Mesothelial cell of epicardium (in vitro differentiated cells): ENCODE results near the gene CUZD1. TPM values are rescaled to one million over a fixed set of nuclear protein-coding genes. Genes with fewer than 3 reads are reported as not detected.
"Not testable (repeated sequence)": the region's sequence is repeated elsewhere in the genome, so short reads cannot be mapped to it uniquely, and the experiment has no call there.

Experiments used
- DNase-seq, 2 experiments: peaks; one replicate each; pipeline ENCODE4 v3.0.0; 2021; ENCODE audit warnings: low spot score in 2 of 2; ENCODE audit not compliant: unreplicated experiment in 2 of 2
- H3K27ac Mint-ChIP-seq: 2 replicates; pipeline ENCODE4 v1.8.0; 2021; ENCODE audit warnings: mixed read lengths
- H3K27me3 Mint-ChIP-seq: 2 replicates; pipeline ENCODE4 v1.8.0; 2021; ENCODE audit warnings: low read depth, mixed read lengths
- H3K36me3 Mint-ChIP-seq: 2 replicates; pipeline ENCODE4 v1.8.0; 2021; ENCODE audit warnings: mixed read lengths
- H3K4me1 Mint-ChIP-seq: 2 replicates; pipeline ENCODE4 v1.8.0; 2021; ENCODE audit warnings: mixed read lengths
- H3K4me3 Mint-ChIP-seq: 2 replicates; pipeline ENCODE4 v1.8.0; 2021; ENCODE audit warnings: mild to moderate bottlenecking, moderate library complexity, mixed read lengths
- H3K9me3 Mint-ChIP-seq: 2 replicates; pipeline ENCODE4 v1.8.0; 2021; ENCODE audit warnings: mixed read lengths
- CTCF ChIP-seq: fragments of 200-600 bp; sonication (generic); IDR thresholded peaks from one replicate; pipeline ENCODE4 v1.5.0; 2021; ENCODE audit warnings: antibody characterized with exemption; ENCODE audit not compliant: unreplicated experiment
- total RNA-seq: library from RNA; stranded (reverse); gene quantifications from 3 replicates; pipeline ENCODE4 v1.2.1, GENCODE V29; 2021

Gene CUZD1
- total RNA-seq, 1 donor from 2014 or later: not detected

GRCh38 chr10:122878799-122879338, 33.2 kb upstream of the CUZD1 start:
- Mint-ChIP-seq H3K4me3 (no peak overlapping the region), H3K9me3 (no peaks in the 10 kb centered on the region), H3K4me1 (peaks cover 2% of the 10 kb centered on the region), H3K36me3 (no peaks in the 10 kb centered on the region), H3K27ac (no peak overlapping the region), H3K27me3 (peaks cover 54% of the 10 kb centered on the region)
- no peak for TF ChIP-seq CTCF
- DNase-seq: no peak

GRCh38 chr10:122877264-122877663, 31.6 kb upstream of the CUZD1 start:
- no peak for DNase-seq
- Mint-ChIP-seq H3K4me3 (no peak overlapping the region), H3K27ac (no peak overlapping the region), H3K4me1 (no peaks in the 10 kb centered on the region), H3K36me3 (no peaks in the 10 kb centered on the region), H3K27me3 (peaks cover 54% of the 10 kb centered on the region), H3K9me3 (no peaks in the 10 kb centered on the region)
- TF ChIP-seq CTCF: no peak

- Mint-ChIP-seq H3K27me3 (peaks cover 54% of the 10 kb centered on the region), H3K4me1 (no peaks in the 10 kb centered on the region), H3K4me3 (no peak overlapping the region), H3K9me3 (no peaks in the 10 kb centered on the region), H3K27ac (no peak overlapping the region), H3K36me3 (no peaks in the 10 kb centered on the region)
- TF ChIP-seq CTCF: no peak
- DNase-seq: no peak
These were observed 30.8 kb upstream of the CUZD1 start for GRCh38 chr10:122876467-122876855.

GRCh38 chr10:122875843-122876466, 30.3 kb upstream of the CUZD1 start:
- no peak for DNase-seq
- Mint-ChIP-seq H3K27ac (no peak overlapping the region), H3K4me3 (no peak overlapping the region), H3K9me3 (no peaks in the 10 kb centered on the region), H3K36me3 (no peaks in the 10 kb centered on the region), H3K27me3 (peaks cover 53% of the 10 kb centered on the region), H3K4me1 (no peaks in the 10 kb centered on the region)
- no peak for TF ChIP-seq CTCF

GRCh38 chr10:122871947-122872346, 26.3 kb upstream of the CUZD1 start:
- peaks cover 26% of the 10 kb centered on the region for H3K27me3 Mint-ChIP-seq
- H3K4me3 Mint-ChIP-seq, H3K4me1 Mint-ChIP-seq, DNase-seq, H3K27ac Mint-ChIP-seq, H3K36me3 Mint-ChIP-seq: not testable (repeated sequence)
- H3K9me3 Mint-ChIP-seq: peaks cover 16% of the 10 kb centered on the region

GRCh38 chr10:122868768-122869167, 23.1 kb upstream of the CUZD1 start:
- DNase-seq, H3K4me3 Mint-ChIP-seq, H3K27ac Mint-ChIP-seq, H3K4me1 Mint-ChIP-seq, H3K27me3 Mint-ChIP-seq, H3K36me3 Mint-ChIP-seq: not testable (repeated sequence)
- peaks cover 24% of the 10 kb centered on the region for H3K9me3 Mint-ChIP-seq

GRCh38 chr10:122866757-122867482, 21.3 kb upstream of the CUZD1 start:
- not testable (repeated sequence) for H3K36me3 Mint-ChIP-seq, H3K27me3 Mint-ChIP-seq, H3K4me1 Mint-ChIP-seq, DNase-seq, H3K27ac Mint-ChIP-seq, H3K4me3 Mint-ChIP-seq
- peaks cover 24% of the 10 kb centered on the region for H3K9me3 Mint-ChIP-seq
